WTC11 (cell line): ENCODE results near the gene STT3B. TPM values are rescaled to one million over a fixed set of nuclear protein-coding genes. Genes with fewer than 3 reads are reported as not detected.

ENCODE experiments used
- ATAC-seq: fragments of 200-7000 bp; cut with Tn5 transposase; 2 replicates; pipeline ENCODE4 v1.10.0; 2021; ENCODE audit warnings: mild to moderate bottlenecking, moderate library complexity
- CTCF ChIA-PET: fragments of 300-600 bp; sonication (Branson Sonifier 250); formaldehyde crosslinking; loops from one replicate; lab custom pipeline; 2021; ENCODE audit warnings: antibody characterized with exemption; lab: Charles Lee
- POLR2A ChIA-PET: fragments of 350-600 bp; sonication (Branson Sonifier 250); formaldehyde crosslinking; loops from one replicate; lab custom pipeline; 2021; ENCODE audit warnings: antibody characterized with exemption; lab: Charles Lee
- DNase-seq: peaks from one replicate; pipeline ENCODE4 v3.0.0; 2021; ENCODE audit warnings: low spot score
- H3K27ac Mint-ChIP-seq: 2 replicates; pipeline ENCODE4 v1.8.0; 2021; ENCODE audit warnings: mixed read lengths
- H3K27me3 Mint-ChIP-seq: 2 replicates; pipeline ENCODE4 v1.8.0; 2021; ENCODE audit warnings: low read depth, mild to moderate bottlenecking, moderate library complexity, mixed read lengths
- H3K36me3 Mint-ChIP-seq: 2 replicates; pipeline ENCODE4 v1.8.0; 2021; ENCODE audit warnings: mixed read lengths
- H3K4me1 Mint-ChIP-seq: 2 replicates; pipeline ENCODE4 v1.8.0; 2022; ENCODE audit warnings: mixed read lengths
- H3K4me3 Mint-ChIP-seq: 2 replicates; pipeline ENCODE4 v1.8.0; 2021; ENCODE audit warnings: mild to moderate bottlenecking, moderate library complexity, mixed read lengths
- H3K9me3 Mint-ChIP-seq: 2 replicates; pipeline ENCODE4 v1.8.0; 2021; ENCODE audit warnings: mixed read lengths
- ATF1 ChIP-seq: sonication (generic); formaldehyde crosslinking; IDR thresholded peaks from 2 replicates; pipeline ENCODE4 v1.8.1; 2023; ENCODE audit warnings: mild to moderate bottlenecking, moderate library complexity, missing genetic modification reagents
- ATF2 ChIP-seq: sonication (generic); formaldehyde crosslinking; IDR thresholded peaks from 2 replicates; pipeline ENCODE4 v1.8.1; 2022; ENCODE audit warnings: low read depth, missing genetic modification reagents, borderline replicate concordance
- ESRRA ChIP-seq: sonication (generic); formaldehyde crosslinking; IDR thresholded peaks from 2 replicates; pipeline ENCODE4 v1.8.1; 2022; ENCODE audit warnings: mild to moderate bottlenecking, missing genetic modification reagents, borderline replicate concordance
- GABPB1 ChIP-seq: sonication (generic); formaldehyde crosslinking; IDR thresholded peaks from 2 replicates; pipeline ENCODE4 v1.8.1; 2023; ENCODE audit warnings: mild to moderate bottlenecking, missing genetic modification reagents
- GRHL2 ChIP-seq: fragments of 250-450 bp; sonication (Bioruptor Pico); IDR thresholded peaks from 2 replicates; pipeline ENCODE4 v1.8.0; 2022; ENCODE audit warnings: mild to moderate bottlenecking, moderate library complexity; ENCODE audit not compliant: insufficient replicate concordance, severe bottlenecking
- HMGA2 ChIP-seq: fragments of 250-450 bp; sonication (Bioruptor Pico); IDR thresholded peaks from 2 replicates; pipeline ENCODE4 v1.4.0; 2021; ENCODE audit warnings: mild to moderate bottlenecking, moderate library complexity
- IRF2 ChIP-seq: sonication (generic); formaldehyde crosslinking; IDR thresholded peaks from 2 replicates; pipeline ENCODE4 v1.8.0; 2022; ENCODE audit warnings: low read depth, missing genetic modification reagents, borderline replicate concordance
- KAT7 ChIP-seq: sonication (generic); formaldehyde crosslinking; IDR thresholded peaks from 2 replicates; pipeline ENCODE4 v1.8.1; 2023; ENCODE audit warnings: missing genetic modification reagents, mild to moderate bottlenecking, borderline replicate concordance
- MLX ChIP-seq: sonication (generic); formaldehyde crosslinking; IDR thresholded peaks from 2 replicates; pipeline ENCODE4 v1.8.1; 2023; ENCODE audit warnings: mild to moderate bottlenecking, missing genetic modification reagents, moderate library complexity
- MXD4 ChIP-seq: fragments of 250-450 bp; sonication (Bioruptor Pico); IDR thresholded peaks from 2 replicates; pipeline ENCODE4 v1.8.0; 2021; ENCODE audit warnings: mild to moderate bottlenecking, moderate library complexity, borderline replicate concordance
- NR1H2 ChIP-seq: sonication (generic); formaldehyde crosslinking; IDR thresholded peaks from 2 replicates; pipeline ENCODE4 v1.9.0; 2021; ENCODE audit warnings: mild to moderate bottlenecking, moderate library complexity, missing genetic modification reagents
- OVOL2 ChIP-seq: fragments of 250-450 bp; sonication (Bioruptor Pico); IDR thresholded peaks from 2 replicates; pipeline ENCODE4 v1.9.0; 2021; ENCODE audit warnings: mild to moderate bottlenecking, borderline replicate concordance
- RELA ChIP-seq: sonication (generic); formaldehyde crosslinking; IDR thresholded peaks from 2 replicates; pipeline ENCODE4 v1.8.1; 2022; ENCODE audit warnings: missing genetic modification reagents, mild to moderate bottlenecking, borderline replicate concordance
- ZNF263 ChIP-seq: sonication (generic); formaldehyde crosslinking; IDR thresholded peaks from 2 replicates; pipeline ENCODE4 v1.8.1; 2022; ENCODE audit warnings: low read depth, mild to moderate bottlenecking, moderate library complexity, missing genetic modification reagents
- ZNF396 ChIP-seq: fragments of 250-450 bp; sonication (Bioruptor Pico); IDR thresholded peaks from 2 replicates; pipeline ENCODE4 v1.8.0; 2021; ENCODE audit warnings: mild to moderate bottlenecking, moderate library complexity, borderline replicate concordance
- ZNF512 ChIP-seq: sonication (generic); formaldehyde crosslinking; IDR thresholded peaks from 2 replicates; pipeline ENCODE4 v1.8.1; 2022; ENCODE audit warnings: missing genetic modification reagents, borderline replicate concordance
- total RNA-seq: library from RNA; stranded (reverse); gene quantifications from 3 replicates; pipeline ENCODE4 v1.2.3, GENCODE V29; 2021
- TF ChIP-seq, protein P1 (sequence below): sonication (generic); formaldehyde crosslinking; IDR thresholded peaks from 2 replicates; pipeline ENCODE4 v1.8.1; 2023; ENCODE audit warnings: mild to moderate bottlenecking, missing genetic modification reagents, borderline replicate concordance

STT3B gene
- total RNA-seq, 1 experiment from 2014 or later: 103 TPM

GRCh38 chr3:31661993-31662670 is 129.4 kb downstream of the STT3B start (continued):
- TF ChIP-seq, protein P1, sequence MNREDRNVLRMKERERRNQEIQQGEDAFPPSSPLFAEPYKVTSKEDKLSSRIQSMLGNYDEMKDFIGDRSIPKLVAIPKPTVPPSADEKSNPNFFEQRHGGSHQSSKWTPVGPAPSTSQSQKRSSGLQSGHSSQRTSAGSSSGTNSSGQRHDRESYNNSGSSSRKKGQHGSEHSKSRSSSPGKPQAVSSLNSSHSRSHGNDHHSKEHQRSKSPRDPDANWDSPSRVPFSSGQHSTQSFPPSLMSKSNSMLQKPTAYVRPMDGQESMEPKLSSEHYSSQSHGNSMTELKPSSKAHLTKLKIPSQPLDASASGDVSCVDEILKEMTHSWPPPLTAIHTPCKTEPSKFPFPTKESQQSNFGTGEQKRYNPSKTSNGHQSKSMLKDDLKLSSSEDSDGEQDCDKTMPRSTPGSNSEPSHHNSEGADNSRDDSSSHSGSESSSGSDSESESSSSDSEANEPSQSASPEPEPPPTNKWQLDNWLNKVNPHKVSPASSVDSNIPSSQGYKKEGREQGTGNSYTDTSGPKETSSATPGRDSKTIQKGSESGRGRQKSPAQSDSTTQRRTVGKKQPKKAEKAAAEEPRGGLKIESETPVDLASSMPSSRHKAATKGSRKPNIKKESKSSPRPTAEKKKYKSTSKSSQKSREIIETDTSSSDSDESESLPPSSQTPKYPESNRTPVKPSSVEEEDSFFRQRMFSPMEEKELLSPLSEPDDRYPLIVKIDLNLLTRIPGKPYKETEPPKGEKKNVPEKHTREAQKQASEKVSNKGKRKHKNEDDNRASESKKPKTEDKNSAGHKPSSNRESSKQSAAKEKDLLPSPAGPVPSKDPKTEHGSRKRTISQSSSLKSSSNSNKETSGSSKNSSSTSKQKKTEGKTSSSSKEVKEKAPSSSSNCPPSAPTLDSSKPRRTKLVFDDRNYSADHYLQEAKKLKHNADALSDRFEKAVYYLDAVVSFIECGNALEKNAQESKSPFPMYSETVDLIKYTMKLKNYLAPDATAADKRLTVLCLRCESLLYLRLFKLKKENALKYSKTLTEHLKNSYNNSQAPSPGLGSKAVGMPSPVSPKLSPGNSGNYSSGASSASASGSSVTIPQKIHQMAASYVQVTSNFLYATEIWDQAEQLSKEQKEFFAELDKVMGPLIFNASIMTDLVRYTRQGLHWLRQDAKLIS (CRISPR knock-in tag): no peak
- TF ChIP-seq GRHL2 (CRISPR knock-in tag) (no peak), KAT7 (no peak), HMGA2 (no peak), ZNF512 (no peak), OVOL2 (CRISPR knock-in tag) (no peak), ATF2 (no peak), MXD4 (CRISPR knock-in tag) (no peak), RELA (no peak), ZNF396 (no peak), NR1H2 (CRISPR knock-in tag) (no peak), MLX (no peak), GABPB1 (CRISPR knock-in tag) (no peak)
- TF ChIP-seq, all 79 proteins: peak for 0

GRCh38 chr3:31664031-31664430 is 131.3 kb downstream of the STT3B start:
- CTCF ChIA-PET: interaction anchor here (0.6 kb wide), 1 partner anchor 1329 kb away, joined by 4 read pairs; no protein-coding TSS in a partner anchor
- H3K4me1 Mint-ChIP-seq: peaks cover 13% of the 10 kb centered on the region

More at GRCh38 chr3:31664031-31664430, 131.3 kb downstream of the STT3B start:
- ATAC-seq (no peak), DNase-seq (no peak)
- Mint-ChIP-seq H3K27ac (no peak overlapping the region), H3K4me3 (no peak overlapping the region), H3K9me3 (no peaks in the 10 kb centered on the region), H3K27me3 (no peaks in the 10 kb centered on the region), H3K36me3 (peaks cover 49% of the 10 kb centered on the region)
- TF ChIP-seq IRF2 (CRISPR knock-in tag) (no peak), ATF2 (no peak), ATF1 (no peak), ESRRA (CRISPR knock-in tag) (no peak), MXD4 (CRISPR knock-in tag) (no peak), NR1H2 (CRISPR knock-in tag) (no peak), ZNF263 (no peak)
- POLR2A ChIA-PET: no interaction called here
